GM21526 (cell line): ENCODE results near the gene XCL1.

Experiments
- ATAC-seq: cut with Tn5 transposase; IDR thresholded peaks from one replicate; pipeline ENCODE4 v1.9.1; 2021; ENCODE audit warnings: moderate library complexity; ENCODE audit not compliant: unreplicated experiment, low FRiP score

The XCL1 gene

DNA sequence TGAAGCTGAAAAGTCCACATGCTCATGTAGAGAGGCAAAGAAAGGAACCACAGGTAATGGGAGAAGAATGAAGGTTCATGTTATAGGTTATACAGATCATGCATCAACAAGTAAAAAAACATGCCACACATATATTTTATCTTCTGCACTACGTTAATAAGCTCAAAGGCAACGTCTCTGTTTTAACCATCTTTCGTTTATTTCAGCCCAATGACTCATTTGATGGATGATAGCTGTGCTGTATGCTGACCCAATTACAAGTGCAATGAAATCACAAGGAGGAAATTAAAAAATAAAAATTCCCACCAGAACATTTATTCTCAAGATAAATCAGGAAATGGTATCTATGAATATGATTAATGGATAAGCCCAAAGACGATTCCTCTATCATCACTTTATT lies 24.6 kb downstream of the XCL1 start:
- no peak for ATAC-seq

GRCh38 chr1:168603501-168604110 lies 27.2 kb downstream of the XCL1 start:
- ATAC-seq, result peak; percentile 66

- ATAC-seq, result no peak
Observed at GRCh38 chr1:168605443-168605842, 29.0 kb downstream of the XCL1 start.

GRCh38 chr1:168606096-168606495 lies 29.7 kb downstream of the XCL1 start:
- ATAC-seq, result no peak

DNA sequence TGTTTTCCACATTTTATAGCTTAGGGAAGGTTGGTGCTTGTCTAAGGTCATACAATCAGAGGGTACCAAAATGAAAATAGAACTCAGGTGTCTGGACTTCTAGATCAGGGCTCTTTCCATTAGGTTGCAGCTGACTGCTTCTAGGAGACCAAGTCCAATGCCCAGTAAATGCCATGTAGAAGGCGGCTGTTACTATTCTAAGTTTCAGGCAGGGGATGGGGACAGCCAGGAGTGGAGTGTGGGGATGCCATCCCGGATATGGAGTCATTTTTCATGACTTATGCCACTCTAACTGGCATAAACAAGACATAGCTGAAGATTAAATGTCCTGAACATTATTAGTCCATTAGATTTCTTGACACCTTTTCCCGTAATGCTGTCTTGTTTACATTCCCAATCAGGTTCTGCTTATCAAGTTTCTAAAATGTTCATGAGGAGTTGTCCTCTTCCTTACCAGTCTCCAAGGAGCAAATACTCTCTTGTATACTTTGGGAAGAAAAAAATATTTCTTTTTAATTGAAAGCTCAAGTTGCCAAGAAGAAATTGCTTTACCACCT lies 31.5 kb downstream of the XCL1 start:
- no peak for ATAC-seq

DNA sequence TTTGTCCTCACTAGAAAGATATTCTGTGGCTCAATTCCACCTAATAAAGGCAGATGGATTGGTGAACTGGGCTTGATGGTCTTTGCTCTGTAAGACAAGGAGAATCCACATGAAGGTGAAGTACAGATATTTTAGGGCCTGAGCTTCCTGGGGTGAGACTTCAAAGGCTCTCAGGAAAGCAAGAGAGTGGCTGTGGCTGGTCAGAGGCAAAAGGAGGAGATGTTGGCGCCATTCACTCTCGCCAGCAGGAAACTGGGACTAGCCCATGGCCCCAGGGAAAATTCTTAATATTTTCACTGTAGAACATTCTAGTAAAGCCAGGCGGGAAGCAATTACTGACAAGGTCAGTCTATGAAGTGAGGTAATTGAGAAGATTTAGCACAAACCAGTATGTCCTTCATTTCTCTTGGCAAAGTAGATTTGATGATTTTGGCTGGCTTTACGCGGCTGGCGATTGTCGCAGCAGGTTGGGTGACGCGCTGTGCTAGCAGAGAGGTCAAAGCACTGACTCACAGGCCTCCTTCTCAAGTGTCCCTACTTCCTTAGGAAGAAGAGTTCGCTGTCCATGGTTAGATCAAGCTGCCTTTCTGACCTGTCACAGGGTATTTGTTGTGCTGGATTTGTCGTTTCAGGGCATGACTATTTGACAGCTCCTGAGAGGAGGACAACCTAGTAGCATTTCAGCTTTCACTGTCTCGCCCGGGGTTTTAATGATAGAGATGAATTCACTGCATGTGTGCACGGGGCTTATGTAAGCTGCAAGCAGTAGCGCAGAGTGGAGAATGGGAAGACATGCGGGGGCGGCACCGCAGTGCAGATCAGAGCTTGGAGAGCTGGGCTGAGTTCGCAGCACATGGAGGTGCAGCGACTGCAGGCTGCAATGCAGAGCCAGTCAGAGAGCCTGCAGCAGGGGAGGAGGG lies 32.7 kb downstream of the XCL1 start:
- ATAC-seq, result no peak

DNA sequence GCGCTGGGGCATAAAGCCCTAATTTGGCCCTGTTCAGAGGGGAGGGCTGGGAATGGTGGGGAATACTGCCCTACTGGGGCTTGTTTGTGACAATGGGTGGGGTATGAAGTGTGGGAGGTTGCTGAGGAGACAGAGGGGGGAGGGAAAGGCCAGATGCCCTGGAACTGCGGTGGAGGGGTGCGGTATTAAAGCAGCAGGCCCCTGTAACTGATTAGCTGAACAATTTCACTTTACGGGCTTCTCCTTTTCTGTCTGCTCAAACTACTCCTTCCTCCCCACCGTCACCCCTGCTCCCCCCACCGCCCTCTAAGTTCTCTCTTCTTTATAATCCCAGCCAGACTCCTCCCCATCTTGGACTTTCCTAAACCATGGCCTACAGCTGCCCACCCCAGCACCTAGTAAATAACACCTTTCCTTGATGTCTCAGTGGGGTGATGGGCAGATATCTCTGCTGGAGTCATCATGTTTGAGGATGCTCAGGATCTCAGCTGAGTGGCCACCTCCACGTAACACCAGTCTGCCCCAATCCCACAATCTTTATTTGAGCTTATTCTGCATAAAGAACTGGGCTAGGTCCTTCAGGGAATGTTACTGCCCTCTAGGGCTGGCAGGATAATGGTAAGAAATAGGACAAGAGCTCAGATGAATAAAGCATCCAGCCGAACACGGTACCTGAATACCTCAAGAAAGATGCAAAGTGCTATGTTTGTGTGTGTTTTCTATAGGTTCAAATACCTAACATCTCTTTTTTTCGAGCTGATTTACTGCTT lies 33.5 kb downstream of the XCL1 start:
- ATAC-seq, result no peak

DNA sequence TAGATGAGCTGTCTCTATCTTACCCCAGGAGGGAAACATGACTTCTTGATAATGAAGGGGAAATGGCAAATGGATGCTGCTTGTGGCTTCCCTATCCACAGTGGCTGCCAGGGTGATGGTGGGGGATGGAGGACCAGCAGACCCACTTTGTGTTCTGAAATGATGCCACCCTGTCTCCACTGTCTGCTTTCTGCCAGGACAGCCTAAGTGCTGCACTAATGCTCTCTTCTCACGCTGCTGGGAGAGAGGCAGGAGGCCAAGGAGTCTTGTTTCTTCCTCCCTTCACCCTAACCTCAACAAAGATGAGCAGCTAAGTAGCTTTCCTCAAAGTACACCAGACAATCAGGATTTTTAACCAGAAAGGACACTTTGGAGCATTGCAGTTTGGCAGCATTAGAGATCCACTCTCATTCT lies 36.6 kb downstream of the XCL1 start:
- no peak for ATAC-seq

GRCh38 chr1:168613691-168614231 lies 37.4 kb downstream of the XCL1 start:
- ATAC-seq, result no peak

- ATAC-seq, result no peak
Observed at GRCh38 chr1:168614235-168614634, 37.8 kb downstream of the XCL1 start.

DNA sequence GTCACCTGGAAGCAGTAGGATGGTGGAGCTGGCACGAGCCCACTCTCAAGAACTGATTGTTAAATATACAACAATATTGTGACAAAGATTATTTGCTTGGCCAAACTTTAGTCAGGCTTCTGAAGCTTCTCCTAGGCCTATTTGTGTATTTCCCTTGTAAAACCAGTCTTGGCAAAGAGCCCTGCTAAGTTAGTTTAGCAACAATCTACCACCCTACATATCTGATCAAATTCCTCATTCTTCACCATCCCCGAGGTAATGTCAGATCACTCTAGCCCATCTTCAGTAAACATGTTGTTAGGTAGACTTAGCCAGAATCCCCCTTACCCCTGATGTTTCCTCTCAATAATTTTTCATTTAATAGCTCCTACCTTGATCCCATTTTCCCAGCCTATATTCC lies 39.6 kb downstream of the XCL1 start:
- no peak for ATAC-seq

DNA sequence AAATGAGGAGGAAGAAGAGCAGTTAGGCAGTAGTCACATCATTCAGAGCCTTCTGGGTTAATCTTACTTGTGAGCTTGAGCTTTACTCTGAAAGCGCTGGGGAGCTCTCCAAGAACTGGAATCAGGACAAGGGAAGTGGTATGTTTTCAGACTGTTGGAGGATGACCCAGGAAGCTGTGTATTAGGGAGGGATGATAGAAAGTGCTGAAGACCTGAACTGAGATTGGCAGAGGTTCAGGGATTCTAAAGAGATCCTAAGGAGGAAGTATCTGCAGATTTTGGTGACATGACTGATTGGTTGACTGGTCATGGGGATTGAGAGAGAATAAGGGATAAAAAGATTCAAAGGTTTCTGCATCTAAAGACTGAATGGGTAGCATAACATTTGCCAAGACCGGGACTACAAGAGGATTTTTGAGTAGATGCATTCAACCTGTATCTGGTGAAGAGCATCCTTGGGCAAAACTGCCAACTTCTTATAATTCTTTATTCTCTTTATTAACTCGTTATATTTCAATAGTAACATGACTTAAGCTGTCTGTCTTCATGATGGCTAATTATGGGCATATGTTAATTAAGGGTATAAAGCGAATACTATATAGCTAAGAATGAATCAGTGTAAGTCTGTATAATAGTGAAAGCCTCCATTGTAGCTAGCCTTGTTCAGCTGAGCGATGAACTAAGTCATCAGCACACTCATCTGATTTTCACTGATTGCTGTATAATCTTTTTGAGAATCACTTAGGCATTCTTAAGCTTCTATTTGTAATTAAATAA lies 41.8 kb downstream of the XCL1 start:
- ATAC-seq, result no peak

DNA sequence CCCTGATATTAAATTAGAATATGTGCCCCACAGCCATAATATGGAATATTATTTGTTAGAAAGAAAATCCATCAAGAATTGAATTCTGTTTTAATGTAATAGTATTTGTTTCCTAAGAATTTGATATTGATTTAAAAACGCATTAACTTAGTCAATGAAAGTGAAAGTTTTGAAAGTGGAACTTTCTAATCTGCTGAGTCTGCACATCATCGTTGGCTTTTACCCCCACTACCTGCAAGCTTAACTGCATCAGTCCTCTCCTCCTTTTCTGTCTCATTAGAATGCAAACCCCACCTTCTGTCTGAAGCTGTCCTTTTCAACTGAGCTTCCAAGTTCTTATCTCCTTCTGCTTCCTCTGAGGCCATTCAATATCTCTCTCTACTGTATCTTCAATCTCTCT lies 42.5 kb downstream of the XCL1 start:
- ATAC-seq, result no peak

DNA sequence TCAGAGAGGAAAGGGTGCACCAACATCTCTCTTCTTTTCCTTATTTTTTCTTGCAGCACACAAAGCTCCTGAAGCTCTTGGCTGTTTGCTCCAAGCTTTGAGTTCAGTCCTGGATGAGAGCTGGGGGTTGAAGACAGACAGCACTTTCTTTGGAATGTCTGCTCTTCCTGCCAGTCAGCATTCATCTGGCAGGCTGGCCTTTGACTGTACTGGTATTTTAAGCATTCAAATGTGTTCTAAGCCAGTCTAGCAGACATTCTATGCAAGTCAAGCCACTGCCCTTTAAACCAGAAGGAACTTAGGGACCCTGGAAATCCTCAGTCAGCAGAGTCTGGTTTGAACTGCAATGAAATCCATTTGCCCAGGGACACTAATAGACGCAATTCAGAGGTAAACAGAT lies 45.0 kb downstream of the XCL1 start:
- ATAC-seq, result no peak

GRCh38 chr1:168623003-168623828 lies 46.8 kb downstream of the XCL1 start:
- no peak for ATAC-seq

- ATAC-seq, result no peak
Observed at GRCh38 chr1:168623831-168624230, 47.4 kb downstream of the XCL1 start.

DNA sequence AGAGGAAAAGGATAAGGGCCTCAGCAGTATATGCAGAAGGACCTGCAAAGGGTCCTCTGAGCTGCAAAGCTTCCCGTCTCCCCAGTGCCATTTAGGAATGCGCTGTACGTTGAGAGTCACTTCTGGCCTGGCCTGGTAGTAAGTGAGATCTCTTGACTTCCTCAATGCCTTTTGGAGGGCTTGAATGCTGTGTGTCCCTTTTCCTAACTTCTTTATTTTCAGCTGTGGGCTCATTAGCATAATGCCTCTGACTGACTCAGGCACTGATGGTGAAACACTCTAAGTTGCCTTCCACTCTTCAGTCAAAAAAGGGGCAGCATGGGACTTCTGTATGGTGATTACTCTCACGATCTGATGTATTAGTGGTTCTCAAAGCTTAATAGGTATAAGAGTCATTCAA lies 49.9 kb downstream of the XCL1 start:
- no peak for ATAC-seq

DNA sequence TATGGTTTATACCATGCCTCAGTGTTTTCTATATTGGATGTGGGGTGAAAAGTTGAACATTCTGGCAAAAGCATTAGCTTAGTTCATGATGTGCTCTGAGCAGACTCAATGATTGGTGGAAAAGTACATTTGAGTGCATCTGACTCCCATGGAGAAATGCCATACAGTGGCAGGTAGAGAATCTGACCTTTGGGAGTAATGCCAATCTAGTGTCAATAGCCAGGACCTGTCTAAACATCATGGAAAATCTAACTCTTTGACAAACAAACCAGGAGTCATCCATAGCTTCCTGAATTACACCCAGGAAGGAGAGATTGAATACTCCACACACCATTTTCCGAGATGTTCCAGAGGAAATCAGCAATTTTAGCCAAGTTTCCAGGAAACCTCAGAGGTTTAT lies 51.0 kb downstream of the XCL1 start:
- ATAC-seq, result no peak

GRCh38 chr1:168628807-168629206 lies 52.4 kb downstream of the XCL1 start:
- no peak for ATAC-seq
